Measurements from ENCODE around the gene POLR2A.

Gene POLR2A

DNA sequence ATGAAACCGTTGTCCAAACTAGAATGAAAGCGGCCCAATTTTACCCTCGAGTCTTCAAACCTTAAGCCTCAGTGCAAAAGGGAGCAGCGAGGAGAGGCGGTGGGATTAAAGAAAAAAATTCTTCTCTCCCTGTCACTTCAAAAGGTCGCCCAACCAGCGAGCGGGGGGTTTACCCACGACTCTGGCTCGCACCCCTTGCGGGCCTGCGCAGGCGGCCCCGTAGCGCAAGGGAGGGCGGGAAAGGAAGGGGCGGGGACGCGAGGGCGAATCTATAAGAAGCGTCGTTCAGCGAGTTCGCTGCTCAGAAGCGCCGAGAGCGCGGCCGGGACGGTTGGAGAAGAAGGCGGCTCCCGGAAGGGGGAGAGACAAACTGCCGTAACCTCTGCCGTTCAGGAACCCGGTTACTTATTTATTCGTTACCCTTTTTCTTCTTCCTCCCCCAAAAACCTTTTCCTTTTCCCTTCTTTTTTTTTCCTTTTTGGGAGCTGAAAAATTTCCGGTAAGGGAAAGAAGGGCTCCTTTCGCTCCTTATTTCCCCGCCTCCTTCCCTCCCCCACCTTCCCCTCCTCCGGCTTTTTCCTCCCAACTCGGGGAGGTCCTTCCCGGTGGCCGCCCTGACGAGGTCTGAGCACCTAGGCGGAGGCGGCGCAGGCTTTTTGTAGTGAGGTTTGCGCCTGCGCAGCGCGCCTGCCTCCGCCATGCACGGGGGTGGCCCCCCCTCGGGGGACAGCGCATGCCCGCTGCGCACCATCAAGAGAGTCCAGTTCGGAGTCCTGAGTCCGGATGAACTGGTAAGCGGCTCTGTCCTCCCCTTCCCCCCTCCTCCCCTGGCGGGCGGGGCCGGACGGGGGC lies at the start of gene POLR2A:
Gene POLR2A, plus strand, starts transcription at position 300 of the 852 bp plus-strand sequence.
- DNase-seq: peak; percentile 99

DNA sequence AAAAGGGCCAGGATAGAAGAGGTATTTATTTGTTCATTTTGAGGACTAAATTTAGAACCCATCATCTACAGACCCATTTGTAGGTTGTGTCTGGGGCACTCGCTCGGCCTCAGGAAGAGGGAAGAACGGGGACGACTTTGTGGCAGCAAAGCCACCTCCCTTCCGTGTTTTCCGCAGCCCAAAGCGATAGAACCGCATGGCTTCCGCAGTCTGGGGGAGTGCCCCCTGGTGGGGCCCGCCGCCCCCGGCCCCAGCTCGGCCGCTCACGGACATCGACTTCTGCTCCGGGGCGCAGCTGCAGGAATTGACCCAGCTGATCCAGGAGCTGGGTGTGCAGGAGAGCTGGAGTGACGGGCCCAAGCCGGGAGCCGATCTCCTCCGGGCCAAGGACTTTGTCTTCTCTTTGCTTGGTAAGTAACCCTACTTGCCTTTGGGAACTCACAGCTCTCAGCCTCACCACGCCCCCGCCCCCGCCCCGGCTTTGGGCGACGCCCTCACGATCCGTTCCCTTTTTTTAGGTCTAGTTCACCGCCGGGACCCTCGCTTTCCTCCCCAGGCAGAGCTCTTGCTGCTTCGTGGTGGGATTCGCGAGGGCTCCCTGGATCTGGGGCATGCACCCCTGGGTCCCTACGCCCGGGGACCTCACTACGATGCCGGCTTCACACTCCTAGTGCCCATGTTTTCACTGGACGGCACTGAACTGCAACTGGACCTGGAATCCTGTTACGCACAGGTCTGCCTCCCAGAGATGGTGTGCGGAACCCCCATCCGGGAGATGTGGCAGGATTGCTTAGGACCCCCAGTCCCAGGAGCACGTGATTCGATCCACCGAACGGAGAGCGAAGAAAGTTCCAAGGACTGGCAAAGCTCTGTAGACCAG lies 48.2 kb upstream of the POLR2A start:
- peak; percentile 62 for DNase-seq

DNA sequence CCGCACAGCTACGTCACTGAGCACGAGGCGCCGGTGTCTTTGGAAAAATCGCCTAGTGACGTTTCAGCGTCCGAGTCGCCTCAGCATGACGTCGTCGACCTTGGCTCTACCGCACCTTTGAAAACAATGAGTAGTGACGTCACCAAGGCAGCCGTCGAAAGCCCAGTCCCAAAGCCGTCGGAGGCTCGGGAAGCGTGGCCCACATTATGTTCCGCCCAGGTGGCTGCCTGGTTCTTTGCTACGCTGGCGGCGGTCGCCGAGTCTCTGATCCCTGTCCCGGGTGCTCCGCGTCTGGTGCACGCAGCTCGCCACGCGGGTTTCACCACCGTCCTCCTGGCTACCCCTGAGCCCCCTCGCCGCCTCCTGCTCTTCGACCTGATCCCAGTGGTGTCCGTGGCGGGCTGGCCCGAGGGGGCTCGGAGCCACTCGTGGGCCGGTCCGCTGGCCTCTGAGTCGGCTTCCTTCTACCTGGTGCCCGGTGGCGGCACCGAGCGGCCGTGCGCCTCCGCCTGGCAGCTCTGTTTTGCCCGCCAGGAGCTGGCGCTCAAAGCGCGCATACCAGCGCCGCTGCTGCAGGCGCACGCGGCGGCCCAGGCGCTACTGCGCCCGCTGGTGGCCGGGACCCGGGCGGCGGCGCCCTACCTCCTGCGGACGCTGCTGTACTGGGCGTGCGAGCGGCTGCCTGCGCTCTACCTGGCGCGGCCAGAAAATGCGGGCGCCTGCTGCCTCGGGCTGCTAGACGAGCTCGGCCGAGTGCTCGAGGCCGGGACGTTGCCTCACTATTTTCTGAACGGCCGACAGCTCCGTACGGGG lies 47.4 kb upstream of the POLR2A start:
- peak; percentile 83 for DNase-seq

DNA sequence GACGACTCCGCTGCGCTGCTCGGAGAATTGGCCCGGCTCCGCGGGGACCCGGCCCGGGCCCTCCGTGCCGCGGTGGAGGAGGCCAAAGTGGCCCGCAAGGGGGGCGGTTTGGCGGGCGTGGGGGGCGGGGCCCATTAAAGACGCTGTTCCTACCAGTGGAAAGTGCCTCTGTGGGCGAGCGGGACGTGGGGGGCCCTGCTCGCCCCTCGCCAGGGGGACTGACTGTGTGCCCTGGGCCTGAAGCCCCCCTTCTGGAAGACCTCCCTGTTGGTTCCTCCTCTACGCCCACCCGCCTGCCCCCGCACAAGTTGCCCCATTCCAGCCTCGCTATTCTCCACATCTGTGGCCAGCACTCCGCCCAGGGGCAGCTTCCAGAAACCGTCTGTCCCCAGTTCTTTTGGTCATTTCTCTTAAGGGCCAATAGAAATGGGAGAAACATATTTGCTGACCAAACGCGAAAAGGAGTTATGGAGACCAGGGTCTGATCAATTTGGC lies 46.8 kb upstream of the POLR2A start:
- no peak for DNase-seq

DNA sequence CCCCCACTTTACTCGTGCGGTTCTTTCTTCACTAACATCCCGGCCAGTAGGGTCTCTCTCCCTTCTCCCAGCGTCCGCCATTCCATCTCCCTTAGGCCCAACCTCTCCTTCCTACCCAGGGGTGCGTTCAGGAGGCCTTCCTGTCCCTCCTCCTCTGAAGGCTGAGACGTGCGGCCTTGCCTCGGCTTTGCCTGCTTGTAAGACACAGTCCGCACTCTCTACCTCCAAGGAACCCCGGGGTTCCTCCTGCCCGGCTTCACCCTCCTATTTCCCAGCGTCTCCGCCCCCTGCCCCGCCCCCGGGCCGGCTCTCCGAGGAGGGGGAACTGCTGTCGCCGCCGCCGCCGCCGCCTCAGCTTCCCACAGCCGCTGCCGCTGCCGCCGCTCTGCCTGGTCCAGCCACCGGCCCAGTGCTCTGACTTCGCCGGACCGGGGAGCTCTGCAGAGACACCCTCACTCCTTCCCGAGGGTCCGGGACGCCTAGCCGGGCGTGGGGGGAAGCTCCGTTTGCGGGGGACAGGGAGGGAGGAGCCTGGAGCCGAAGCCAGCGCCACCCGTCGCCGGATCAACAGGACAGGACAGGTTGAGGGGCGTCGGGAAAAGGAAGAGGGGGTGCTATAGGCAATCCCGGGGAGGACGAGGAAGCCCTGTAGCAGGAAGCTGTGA lies 46.1 kb upstream of the POLR2A start:
- peak; percentile 76 for DNase-seq

- DNase-seq: no peak
Observed at GRCh38 chr17:7438656-7439460, 45.3 kb upstream of the POLR2A start.

DNA sequence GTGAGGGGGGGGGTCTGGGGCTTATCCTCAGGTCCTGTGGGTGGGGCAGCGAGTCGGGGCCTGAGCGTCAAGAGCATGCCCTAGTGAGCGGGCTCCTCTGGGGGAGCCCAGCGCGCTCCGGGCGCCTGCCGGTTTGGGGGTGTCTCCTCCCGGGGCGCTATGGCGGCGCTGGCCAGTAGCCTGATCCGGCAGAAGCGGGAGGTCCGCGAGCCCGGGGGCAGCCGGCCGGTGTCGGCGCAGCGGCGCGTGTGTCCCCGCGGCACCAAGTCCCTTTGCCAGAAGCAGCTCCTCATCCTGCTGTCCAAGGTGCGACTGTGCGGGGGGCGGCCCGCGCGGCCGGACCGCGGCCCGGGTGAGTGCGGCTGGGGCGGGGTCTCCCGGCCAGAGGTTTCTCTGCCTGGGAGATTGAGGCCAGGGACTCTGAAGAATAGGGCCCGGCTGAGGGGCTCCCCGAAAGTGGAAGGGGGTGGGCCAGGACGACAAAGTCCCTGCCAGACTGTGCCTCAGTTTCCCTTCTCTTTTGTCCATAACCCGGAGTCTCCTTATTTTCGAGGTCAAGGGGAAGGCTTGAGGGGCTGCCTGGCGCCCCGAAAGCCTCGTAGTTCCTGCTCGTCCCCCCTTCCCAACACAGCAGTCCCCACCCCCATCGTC lies 44.6 kb upstream of the POLR2A start, which contains the start of gene FGF11:
Gene FGF11, plus strand, starts transcription at position 51 of the 651 bp plus-strand sequence. Its CDS starts 109 bp downstream, at position 160.
- no peak for DNase-seq

- DNase-seq: peak; percentile 75
Observed at GRCh38 chr17:7440113-7440833, 43.9 kb upstream of the POLR2A start.

DNA sequence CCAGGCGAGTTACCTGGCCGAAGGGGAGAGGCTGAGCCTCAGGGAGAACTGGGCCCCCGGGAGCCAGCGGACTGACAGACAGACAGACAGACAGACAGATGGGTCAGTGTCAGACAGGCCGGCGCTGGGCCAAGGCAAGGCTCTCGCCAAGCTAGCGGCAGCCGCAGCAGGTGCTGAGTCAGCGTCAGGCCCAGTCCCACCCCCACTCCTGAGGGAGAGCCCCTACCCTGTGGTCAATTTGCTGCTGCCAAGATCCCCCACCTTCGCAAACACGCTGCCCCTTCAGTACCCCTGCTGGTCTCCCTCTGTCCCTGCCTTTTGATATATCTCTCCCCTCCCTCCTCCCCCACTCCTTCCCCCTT lies 43.4 kb upstream of the POLR2A start:
- peak; percentile 83 for DNase-seq

- no peak for DNase-seq
Observed at GRCh38 chr17:7441266-7441665, 42.9 kb upstream of the POLR2A start.

DNA sequence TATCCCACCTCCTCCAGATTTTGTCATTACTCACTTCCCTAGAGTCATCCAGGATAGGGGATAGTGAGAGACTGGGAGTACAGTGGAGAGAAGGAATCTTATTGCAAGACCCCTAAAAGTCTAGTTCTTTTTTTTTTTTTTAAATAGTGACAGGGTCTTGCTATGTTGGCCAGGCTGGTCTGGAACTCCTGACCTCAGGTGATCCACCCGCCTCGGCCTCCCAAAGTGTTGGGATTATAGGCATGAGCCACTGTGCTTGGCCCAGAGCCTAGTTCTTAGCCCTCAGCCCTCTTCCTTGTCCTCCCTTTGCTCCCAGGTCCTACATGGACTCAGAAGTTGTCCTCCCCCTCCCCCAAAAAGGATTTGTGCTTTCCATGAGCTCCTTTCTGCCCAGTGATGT lies 42.0 kb upstream of the POLR2A start:
- no peak for DNase-seq

- DNase-seq: no peak
Observed at GRCh38 chr17:7443499-7444485, 40.4 kb upstream of the POLR2A start.

GRCh38 chr17:7444682-7445618 lies 39.2 kb upstream of the POLR2A start, which contains the start of gene CHRNB1:
Gene CHRNB1 (plus strand): TSS chr17:7445061. CDS start chr17:7445128, 67 bp downstream.
- peak; percentile 84 for DNase-seq

GRCh38 chr17:7445619-7445968 lies 38.6 kb upstream of the POLR2A start:
- no peak for DNase-seq

DNA sequence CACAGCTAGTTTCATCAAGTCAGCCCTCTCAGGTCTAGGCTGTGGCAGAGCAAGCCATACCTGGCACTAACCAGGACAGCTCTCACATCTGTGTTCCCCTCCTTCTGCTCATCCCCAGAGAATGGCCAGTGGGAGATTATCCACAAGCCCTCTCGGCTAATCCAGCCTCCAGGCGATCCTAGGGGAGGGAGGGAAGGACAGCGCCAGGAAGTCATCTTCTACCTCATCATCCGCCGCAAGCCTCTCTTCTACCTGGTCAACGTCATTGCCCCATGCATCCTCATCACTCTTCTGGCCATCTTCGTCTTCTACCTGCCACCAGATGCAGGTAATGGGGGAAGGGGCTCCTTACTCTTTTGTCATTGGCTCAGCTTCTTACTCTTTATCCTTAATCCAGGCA lies 35.7 kb upstream of the POLR2A start:
- DNase-seq: no peak

DNA sequence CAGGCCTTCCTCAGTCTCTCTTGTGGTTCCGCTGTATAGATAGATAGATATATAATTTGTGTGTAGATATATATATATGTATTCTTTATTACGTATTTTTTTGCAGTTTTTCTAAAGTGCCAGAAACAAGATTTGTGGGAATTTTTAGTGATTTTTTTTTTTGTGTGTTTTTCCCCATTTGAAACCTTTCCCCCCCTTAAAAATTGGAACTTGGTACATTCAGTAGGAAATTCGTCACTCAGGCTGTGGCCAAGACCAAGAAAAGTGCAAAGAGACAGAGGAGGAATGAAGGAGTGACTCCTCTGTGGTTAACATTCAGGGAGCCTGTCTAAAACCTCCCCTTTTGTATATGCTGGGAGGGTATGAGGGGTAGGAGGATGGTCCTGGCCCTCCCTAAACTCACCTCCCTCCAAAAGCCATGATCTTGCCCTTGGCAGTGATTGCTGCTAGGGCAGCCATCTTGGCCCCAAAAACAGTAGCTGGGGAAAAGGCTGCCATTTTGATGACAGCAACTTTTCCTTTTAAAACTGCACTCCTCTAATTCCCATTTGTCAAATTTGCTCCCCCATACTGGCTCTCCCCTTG lies 24.1 kb upstream of the POLR2A start:
- DNase-seq: no peak
